ENCODE results near the gene GFOD1. TPM values are rescaled to one million over a fixed set of nuclear protein-coding genes. Genes with fewer than 3 reads are reported as not detected.

GFOD1 gene
- total and polyA plus RNA-seq, 2 experiments from 2014 or later = 16.2 to 30.5 TPM

DNA sequence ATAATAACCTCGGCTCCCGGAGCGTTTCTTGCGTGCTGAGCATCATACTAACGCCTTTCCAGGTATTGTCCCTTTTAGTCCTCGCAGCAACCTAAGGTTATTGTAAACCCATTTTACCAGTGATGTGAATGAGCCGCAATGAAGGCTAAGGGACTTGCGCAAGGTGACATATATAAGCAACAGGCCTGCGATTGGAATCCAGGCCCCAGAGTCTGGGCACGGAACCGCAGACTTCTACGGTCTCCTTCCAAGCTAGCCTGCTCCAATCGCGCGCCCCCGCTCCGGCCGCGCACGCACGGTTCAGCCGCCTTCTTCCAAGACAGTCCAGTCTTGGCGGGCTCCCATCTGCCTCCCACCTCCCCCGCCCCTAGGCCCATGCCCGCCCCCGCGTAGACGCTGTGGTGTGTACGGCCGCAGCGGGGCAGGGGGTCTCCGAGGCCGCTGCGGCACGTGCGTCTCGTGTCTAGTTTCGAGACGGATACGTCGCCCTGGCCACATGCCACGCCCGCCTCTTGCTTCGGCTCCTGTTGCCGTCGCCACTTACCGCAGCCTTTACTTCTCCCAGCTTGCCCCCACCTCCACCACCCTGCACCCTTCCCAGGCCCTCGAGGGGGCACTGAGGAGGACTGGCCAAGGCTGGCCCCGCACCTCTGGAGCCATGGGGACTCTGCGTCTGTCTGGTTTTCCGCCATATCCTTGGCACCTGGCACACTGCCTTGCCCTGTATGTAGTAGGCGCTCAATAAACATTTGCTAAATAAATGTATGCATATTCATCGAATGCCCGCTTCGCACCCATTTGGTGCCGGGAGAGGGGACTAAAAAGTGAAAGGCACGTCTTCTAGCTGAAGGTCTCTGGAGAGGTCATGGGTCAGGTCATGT, 855 bp upstream of the GFOD1 start:
- peak overlapping the region; percentile 84 for H3K4me3 ChIP-seq
- DNase-seq (ENCODE audit: low read depth in 1 of 2, low spot score in 1 of 2) = peak in 1 of 2 donors; percentile 72
- no peak for TF ChIP-seq CTCF (IDR thresholded peaks at IDR 0.05; ENCODE audit: low read depth, low read length)
- no peaks in the 10 kb centered on the region for H3K9me3 ChIP-seq (ENCODE audit: low read depth)
- no peak overlapping the region for H3K27ac ChIP-seq
- H3K27me3 ChIP-seq = peaks cover 15% of the 10 kb centered on the region
- H3K36me3 ChIP-seq = no peaks in the 10 kb centered on the region
- H3K4me1 ChIP-seq (ENCODE audit: low read depth) = peaks cover 12% of the 10 kb centered on the region

GRCh38 chr6:13486679-13487121, 700 bp downstream of the GFOD1 start:
- peaks cover 15% of the 10 kb centered on the region for H3K27me3 ChIP-seq
- DNase-seq (ENCODE audit: low read depth in 1 of 2, low spot score in 1 of 2) = peak; percentile 68 to 71
- H3K4me3 ChIP-seq = peak overlapping the region; percentile 84
- no peak for TF ChIP-seq CTCF (IDR thresholded peaks at IDR 0.05; ENCODE audit: low read depth, low read length)
- no peaks in the 10 kb centered on the region for H3K9me3 ChIP-seq (ENCODE audit: low read depth)
- H3K4me1 ChIP-seq (ENCODE audit: low read depth) = peaks cover 12% of the 10 kb centered on the region
- H3K27ac ChIP-seq = peak overlapping the region; percentile 69
- H3K36me3 ChIP-seq = no peaks in the 10 kb centered on the region

DNA sequence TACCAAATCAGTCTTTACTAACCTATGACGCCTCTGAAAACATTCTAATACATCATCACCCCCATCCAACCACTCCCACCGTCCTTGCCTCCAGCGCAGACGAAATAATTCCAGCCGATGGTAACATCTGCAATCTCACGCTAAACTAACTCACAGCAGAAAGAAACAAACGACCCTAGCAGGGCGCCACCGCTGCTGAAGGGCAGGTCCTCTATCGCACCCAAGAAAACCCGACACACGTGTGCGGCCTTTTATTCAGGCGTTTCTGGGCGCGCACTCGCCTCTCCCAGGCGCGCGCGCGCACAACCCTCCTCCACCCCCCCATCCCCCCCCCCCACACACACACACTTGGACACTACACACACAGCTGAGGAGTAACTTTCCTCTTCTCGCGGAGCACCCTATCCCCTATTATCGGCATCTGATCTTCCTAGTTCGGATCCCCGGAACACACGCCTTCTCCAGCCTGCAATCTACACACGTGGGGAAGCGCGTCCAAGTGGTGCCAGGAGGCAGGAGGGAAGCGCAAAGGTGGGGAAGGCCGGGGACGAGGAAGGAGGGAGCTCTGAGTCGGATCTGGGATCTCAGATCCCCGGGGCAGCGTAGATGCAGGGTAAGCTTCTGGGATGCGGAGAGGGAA, 1.4 kb downstream of the GFOD1 start:
- Histone ChIP-seq H3K27ac (no peak overlapping the region), H3K4me1 (ENCODE audit: low read depth) (peaks cover 12% of the 10 kb centered on the region), H3K27me3 (peaks cover 15% of the 10 kb centered on the region), H3K9me3 (ENCODE audit: low read depth) (no peaks in the 10 kb centered on the region), H3K4me3 (peak overlapping the region; percentile 84), H3K36me3 (no peaks in the 10 kb centered on the region)
- no peak for TF ChIP-seq CTCF (IDR thresholded peaks at IDR 0.05; ENCODE audit: low read depth, low read length)
- DNase-seq (ENCODE audit: low read depth in 1 of 2, low spot score in 1 of 2) = peak; percentile 50 to 53

- Histone ChIP-seq H3K27me3 (peaks cover 15% of the 10 kb centered on the region), H3K4me1 (ENCODE audit: low read depth) (peaks cover 12% of the 10 kb centered on the region), H3K9me3 (ENCODE audit: low read depth) (no peaks in the 10 kb centered on the region), H3K27ac (no peak overlapping the region), H3K36me3 (no peaks in the 10 kb centered on the region), H3K4me3 (peak overlapping the region; percentile 84)
- TF ChIP-seq CTCF (IDR thresholded peaks at IDR 0.05; ENCODE audit: low read depth, low read length) = no peak
- no peak for DNase-seq (ENCODE audit: low read depth in 1 of 2, low spot score in 1 of 2)
These were observed 2.1 kb downstream of the GFOD1 start for GRCh38 chr6:13485303-13485702.

GRCh38 chr6:13484827-13485226, 2.6 kb downstream of the GFOD1 start:
- Histone ChIP-seq H3K4me3 (peak overlapping the region; percentile 84), H3K4me1 (ENCODE audit: low read depth) (peaks cover 15% of the 10 kb centered on the region), H3K36me3 (no peaks in the 10 kb centered on the region), H3K27ac (no peak overlapping the region), H3K27me3 (peaks cover 15% of the 10 kb centered on the region), H3K9me3 (ENCODE audit: low read depth) (no peaks in the 10 kb centered on the region)
- DNase-seq (ENCODE audit: low read depth in 1 of 2, low spot score in 1 of 2) = no peak
- TF ChIP-seq CTCF (IDR thresholded peaks at IDR 0.05; ENCODE audit: low read depth, low read length) = no peak
